Measurements from ENCODE around the gene CHRDL2.
"Not testable (repeated sequence)": the region's sequence is repeated elsewhere in the genome, so short reads cannot be mapped to it uniquely, and the experiment has no call there.

CHRDL2 gene

DNA sequence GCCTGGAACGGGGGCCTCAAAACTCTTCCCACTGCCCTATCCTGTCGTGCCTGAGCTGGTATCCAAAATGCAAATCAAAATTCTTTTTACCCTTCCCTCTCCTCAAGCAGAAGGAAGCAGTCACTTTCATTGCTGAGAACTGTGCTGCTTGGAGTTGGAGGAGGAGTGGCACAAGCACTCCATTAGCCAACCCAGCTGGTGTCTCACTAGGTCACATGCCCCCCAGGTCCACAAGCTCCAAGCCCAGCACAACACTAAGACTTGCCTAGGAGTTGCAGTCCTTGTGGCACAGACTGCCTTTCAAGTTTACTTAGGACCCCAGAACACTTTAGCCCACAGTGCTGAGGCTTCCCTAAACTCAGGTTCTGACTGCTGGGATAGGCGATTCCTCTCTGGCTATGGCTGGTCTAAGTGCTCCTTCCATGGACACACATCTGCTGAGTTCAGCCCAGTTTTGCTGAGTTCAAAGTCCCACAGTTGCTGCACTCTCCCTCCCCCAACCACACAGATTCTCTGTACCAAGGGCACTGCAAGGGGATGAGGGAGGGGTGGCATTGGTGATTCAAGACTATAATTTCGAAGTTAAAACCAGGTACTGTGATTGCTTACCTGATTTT lies 68.6 kb downstream of the CHRDL2 start:
- DNase-seq: no peak

- DNase-seq: not testable (repeated sequence)
Observed at GRCh38 chr11:74659124-74659523, 72.1 kb downstream of the CHRDL2 start.

DNA sequence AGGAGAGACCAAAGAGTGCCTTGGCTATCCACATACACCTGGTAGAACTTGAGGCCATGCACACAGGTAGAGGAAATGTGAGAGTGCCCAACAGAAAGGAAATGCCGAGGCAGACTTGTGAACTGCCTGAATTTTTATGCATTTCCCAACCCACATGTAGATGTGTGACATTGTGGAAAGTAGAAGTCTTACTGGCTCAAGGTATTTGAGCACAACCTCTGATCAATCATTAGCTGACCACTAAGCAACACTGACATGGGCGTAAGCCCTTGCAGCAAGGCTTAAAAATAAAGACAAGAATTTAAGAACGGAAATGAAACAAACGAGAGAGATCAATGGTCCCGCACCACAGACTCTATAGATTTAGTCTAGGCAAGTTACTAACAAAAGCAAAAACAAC lies 76.2 kb downstream of the CHRDL2 start:
- DNase-seq: no peak

DNA sequence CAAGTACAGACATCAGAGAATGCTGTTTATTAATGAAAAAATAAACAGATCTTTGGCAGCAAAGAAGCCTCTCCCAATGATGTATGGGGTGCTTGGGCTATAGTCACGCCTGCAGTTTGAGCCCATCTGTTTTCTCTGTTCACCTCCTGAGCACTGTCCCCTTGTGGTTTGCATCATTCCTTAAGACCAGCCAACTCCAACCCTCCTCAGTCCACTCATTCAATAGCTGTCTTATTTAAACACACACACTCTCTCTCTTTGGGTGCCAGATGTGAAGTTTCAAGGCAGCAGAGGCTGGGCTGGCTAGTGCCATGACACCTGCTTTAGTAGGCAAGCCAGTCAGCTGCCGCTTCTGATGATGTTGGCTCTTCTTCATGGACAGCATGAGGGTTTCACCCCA lies 80.7 kb downstream of the CHRDL2 start:
- no peak for DNase-seq

GRCh38 chr11:74648894-74649293 lies 82.3 kb downstream of the CHRDL2 start:
- no peak for DNase-seq

GRCh38 chr11:74647831-74648230 lies 83.4 kb downstream of the CHRDL2 start:
- DNase-seq: no peak

GRCh38 chr11:74647404-74647803 lies 83.8 kb downstream of the CHRDL2 start:
- no peak for DNase-seq

DNA sequence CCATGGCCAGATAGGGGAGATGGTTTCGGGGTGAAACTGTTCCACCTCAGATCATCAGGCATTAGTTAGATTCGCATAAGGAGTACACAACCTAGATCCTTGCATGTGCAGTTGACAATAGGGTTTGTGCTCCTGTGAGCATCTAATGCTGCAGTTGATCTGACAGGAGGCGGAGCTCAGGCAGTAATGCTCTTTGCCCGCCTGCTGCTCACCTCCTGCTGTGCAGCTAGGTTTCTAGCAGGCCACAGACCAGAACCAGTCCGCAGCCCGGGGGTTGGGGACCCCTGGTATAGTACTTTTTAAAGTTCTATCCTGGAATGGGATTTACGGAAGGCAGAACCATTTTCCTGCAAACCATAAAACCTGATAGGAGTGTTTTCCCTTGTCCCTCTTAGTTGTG lies 84.3 kb downstream of the CHRDL2 start:
- DNase-seq: no peak

Measured in activated effector memory CD4-positive, alpha-beta T cell treated with Interleukin-2 at 50 U/mL for 16 hours (primary cell).